Activated naive CD4-positive, alpha-beta T cell treated with anti-CD3 and anti-CD28 coated beads, Interleukin-2, amount 50 U/mL, for 24 hours (primary cell): ENCODE data around the gene AKR1C8.
"Not testable (repeated sequence)": the region's sequence is repeated elsewhere in the genome, so short reads cannot be mapped to it uniquely, and the experiment has no call there.

Source experiments
- H3K27ac Mint-ChIP-seq: one replicate; pipeline ENCODE4 v1.8.0; 2021; ENCODE audit warnings: mild to moderate bottlenecking, mixed read lengths
- H3K27me3 Mint-ChIP-seq: one replicate; pipeline ENCODE4 v1.8.0; 2021; ENCODE audit warnings: mixed read lengths
- H3K36me3 Mint-ChIP-seq: one replicate; pipeline ENCODE4 v1.8.0; 2021; ENCODE audit warnings: mixed read lengths
- H3K4me1 Mint-ChIP-seq: one replicate; pipeline ENCODE4 v1.8.0; 2021; ENCODE audit warnings: mixed read lengths
- H3K4me3 Mint-ChIP-seq: one replicate; pipeline ENCODE4 v1.8.0; 2021; ENCODE audit warnings: mild to moderate bottlenecking, mixed read lengths
- H3K9me3 Mint-ChIP-seq: one replicate; pipeline ENCODE4 v1.8.0; 2021; ENCODE audit warnings: mixed read lengths

Gene AKR1C8

DNA sequence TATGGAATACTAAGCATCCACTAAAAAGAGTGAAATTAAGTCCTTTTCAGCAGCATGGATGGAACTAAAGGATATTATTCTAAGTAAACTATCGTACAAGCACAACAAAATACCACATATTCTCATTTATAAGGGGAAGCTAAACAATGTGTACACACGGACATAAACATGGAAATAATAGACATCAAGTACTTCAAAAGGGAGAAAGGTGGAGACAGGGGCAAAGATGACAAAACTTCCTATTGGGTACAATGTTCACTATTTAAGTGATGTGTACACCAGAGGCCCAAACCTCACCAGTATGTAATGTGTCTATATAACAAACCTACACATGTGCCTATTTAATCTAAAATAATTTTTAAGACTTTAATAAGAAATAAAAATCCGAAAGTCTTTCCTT lies 9.5 kb upstream of the AKR1C8 start:
- H3K9me3 Mint-ChIP-seq, result no peaks in the 10 kb centered on the region
- H3K4me1 Mint-ChIP-seq, result no peaks in the 10 kb centered on the region
- peaks cover 2% of the 10 kb centered on the region for H3K27me3 Mint-ChIP-seq
- no peak overlapping the region for H3K27ac Mint-ChIP-seq
- no peak overlapping the region for H3K4me3 Mint-ChIP-seq
- H3K36me3 Mint-ChIP-seq, result no peaks in the 10 kb centered on the region

DNA sequence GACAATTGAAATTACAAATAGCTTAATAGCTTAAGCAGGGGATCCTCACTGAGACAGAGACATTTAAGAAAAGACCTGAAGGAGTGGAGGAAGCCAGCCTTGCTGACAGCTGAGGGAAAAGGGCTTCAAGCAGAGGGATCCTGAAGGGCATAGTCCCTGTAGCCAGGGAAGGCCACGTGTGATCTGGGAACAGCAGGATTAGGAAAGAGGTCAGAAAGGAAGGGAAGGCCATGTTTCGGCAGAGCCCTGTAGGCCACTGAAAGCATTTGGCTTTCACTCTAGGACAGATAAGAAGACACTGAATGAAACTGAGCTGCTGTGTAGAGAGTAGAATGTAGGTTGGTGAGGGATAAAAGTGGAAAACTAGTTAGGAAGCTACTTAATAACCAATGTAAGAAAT lies 3.4 kb upstream of the AKR1C8 start:
- H3K27ac Mint-ChIP-seq, result no peak overlapping the region
- H3K36me3 Mint-ChIP-seq, result peaks cover under 1% of the 10 kb centered on the region
- no peaks in the 10 kb centered on the region for H3K4me1 Mint-ChIP-seq
- H3K27me3 Mint-ChIP-seq, result peaks cover 8% of the 10 kb centered on the region
- no peaks in the 10 kb centered on the region for H3K9me3 Mint-ChIP-seq
- H3K4me3 Mint-ChIP-seq, result no peak overlapping the region

DNA sequence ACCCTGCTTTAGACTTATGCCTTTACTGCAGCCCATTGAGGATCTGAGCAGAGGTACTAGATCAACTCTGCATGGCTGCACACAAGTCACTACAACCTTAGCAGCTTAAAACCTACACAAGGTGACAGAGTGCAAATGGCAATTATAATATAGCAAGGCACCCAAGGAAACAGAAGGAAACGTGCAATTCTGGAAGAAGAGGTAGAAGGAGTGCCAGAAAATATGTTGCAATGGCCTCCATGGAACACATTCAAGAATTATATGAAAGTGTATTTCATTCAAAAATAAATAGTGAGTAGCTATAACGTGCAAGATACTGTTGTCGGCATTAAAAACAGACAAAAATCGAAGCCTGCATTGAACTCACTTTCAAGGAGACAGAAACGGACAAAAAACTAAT lies 2.9 kb upstream of the AKR1C8 start:
- Mint-ChIP-seq H3K36me3 (peaks cover 2% of the 10 kb centered on the region), H3K27ac (no peak overlapping the region), H3K4me3 (no peak overlapping the region), H3K9me3 (no peaks in the 10 kb centered on the region), H3K4me1 (no peaks in the 10 kb centered on the region), H3K27me3 (peaks cover 8% of the 10 kb centered on the region)

DNA sequence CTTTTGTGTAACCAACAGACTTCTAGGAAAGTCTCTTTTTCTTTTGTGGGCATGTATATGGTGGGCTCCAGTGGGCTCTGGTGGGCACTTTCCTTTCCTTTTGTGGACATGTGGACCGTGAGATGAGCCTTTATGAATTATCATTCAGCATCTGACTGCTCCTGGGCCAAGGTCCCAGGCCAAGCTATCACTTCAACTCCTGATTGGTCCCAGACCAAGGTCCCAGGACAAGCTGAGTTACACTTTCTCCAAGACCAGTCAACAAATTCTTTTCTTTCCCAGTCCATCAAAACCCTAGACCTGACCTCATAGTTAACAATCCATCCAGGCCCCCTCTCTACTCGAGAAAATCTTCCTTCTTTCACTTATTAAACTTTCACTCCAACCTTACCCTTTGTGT lies 1.0 kb downstream of the AKR1C8 start:
- no peak overlapping the region for H3K27ac Mint-ChIP-seq

DNA sequence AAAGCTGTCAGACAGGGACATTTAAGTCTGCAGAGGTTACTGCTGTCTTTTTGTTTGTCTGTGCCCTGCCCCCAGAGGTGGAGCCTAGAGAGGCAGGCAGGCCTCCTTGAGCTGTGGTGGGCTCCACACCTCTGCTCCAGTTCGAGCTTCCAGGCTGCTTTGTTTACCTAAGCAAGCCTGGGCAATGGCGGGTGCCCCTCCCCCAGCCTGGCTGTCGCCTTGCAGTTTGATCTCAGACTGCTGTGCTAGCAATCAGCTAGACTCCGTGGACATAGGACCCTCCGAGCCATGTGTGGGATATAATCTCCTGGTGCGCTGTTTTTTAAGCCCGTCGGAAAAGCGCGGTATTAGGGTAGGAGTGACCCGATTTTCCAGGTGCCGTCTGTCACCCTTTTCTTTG lies 4.4 kb downstream of the AKR1C8 start:
- not testable (repeated sequence) for H3K27me3 Mint-ChIP-seq, H3K9me3 Mint-ChIP-seq, H3K27ac Mint-ChIP-seq, H3K36me3 Mint-ChIP-seq, H3K4me1 Mint-ChIP-seq, H3K4me3 Mint-ChIP-seq

More for the DNA sequence above, 1.0 kb downstream of the AKR1C8 start:
- Mint-ChIP-seq H3K4me1 (no peaks in the 10 kb centered on the region), H3K27me3 (peaks cover 7% of the 10 kb centered on the region), H3K9me3 (peaks cover 5% of the 10 kb centered on the region), H3K4me3 (no peak overlapping the region), H3K36me3 (peaks cover 2% of the 10 kb centered on the region)

DNA sequence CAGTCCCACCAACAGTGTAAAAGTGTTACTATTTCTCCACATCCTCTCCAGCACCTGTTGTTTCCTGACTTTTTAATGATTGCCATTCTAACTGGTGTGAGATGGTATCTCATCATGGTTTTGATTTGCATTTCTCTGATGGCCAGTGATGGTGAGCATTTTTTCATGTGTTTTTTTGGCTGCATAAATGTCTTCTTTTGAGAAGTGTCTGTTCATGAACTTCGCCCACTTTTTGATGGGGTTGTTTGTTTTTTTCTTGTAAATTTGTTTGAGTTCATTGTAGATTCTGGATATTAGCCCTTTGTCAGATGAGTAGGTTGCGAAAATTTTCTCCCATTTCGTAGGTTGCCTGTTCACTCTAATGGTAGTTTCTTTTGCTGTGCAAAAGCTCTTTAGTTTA lies 9.4 kb downstream of the AKR1C8 start:
- H3K9me3 Mint-ChIP-seq, H3K27ac Mint-ChIP-seq, H3K4me1 Mint-ChIP-seq, H3K27me3 Mint-ChIP-seq, H3K36me3 Mint-ChIP-seq, H3K4me3 Mint-ChIP-seq: not testable (repeated sequence)

DNA sequence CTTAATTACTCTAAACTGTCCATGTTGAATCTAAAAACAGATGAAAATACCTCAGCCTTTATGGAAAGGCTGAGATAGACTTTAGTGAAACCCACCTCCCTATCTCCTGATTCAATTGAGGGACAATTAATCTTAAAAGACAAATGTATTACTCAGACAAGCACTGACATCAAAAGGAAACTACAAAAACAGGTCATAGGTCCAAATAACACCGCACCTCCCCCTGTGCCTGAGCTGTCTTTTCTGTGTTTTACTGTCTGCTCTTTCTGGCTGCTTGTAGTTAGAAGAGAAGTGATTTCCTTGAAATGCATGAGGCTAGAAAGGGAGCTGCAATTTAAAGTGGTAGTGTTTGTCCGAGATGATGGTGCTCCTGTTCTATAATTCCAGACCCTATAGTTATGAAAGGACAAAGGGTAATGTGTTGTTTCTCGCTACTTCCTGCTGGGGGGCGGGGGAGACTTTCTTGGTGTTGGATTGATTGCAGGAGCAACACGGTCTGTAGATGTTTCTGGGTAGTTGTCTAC lies 16.0 kb downstream of the AKR1C8 start:
- Mint-ChIP-seq H3K9me3 (peaks cover 13% of the 10 kb centered on the region), H3K27ac (no peak overlapping the region), H3K4me3 (no peak overlapping the region), H3K27me3 (peaks cover 4% of the 10 kb centered on the region), H3K4me1 (no peaks in the 10 kb centered on the region), H3K36me3 (peaks cover 2% of the 10 kb centered on the region)

DNA sequence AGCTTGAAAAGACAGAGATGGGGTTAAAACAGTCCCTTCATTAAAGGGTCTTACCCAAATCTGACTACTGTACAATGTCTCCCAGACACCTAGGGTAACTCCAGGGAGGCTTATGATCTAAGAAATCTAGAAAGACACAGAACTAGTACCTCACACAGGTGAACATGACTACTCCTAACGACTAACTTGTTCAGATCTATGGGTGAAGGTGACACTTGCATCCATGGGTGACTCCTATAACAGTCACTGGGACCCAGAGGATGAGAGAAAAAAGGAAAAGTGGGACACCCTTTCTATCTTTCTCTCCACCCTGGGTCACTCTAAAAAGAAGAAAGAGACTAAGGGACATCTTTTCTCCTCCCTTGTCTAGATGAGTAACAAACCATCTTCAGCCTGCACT lies 19.2 kb downstream of the AKR1C8 start:
- peaks cover 2% of the 10 kb centered on the region for H3K36me3 Mint-ChIP-seq
- no peak overlapping the region for H3K4me3 Mint-ChIP-seq
- H3K9me3 Mint-ChIP-seq, result peaks cover 27% of the 10 kb centered on the region
- H3K27ac Mint-ChIP-seq, result no peak overlapping the region
- peaks cover 6% of the 10 kb centered on the region for H3K27me3 Mint-ChIP-seq
- H3K4me1 Mint-ChIP-seq, result no peaks in the 10 kb centered on the region

DNA sequence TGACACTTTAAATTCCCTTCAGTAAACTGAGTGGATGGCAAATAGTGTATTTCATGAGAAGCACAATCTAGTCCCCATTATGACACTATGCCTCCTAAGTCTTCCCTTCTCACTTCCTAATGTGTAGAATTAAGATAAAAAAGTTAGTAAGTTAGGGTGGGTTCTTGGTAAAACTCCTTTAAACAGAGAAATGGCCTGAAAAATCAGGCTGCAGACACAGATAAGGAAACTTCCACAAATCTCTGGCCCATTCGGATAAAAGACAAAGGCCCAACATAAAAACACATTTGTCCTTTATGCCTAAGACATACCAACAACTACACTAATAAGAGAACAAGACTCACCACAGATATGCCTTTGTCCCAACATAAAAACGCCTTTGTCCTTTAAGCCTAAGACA lies 21.5 kb downstream of the AKR1C8 start:
- Mint-ChIP-seq H3K4me3 (no peak overlapping the region), H3K36me3 (peaks cover 2% of the 10 kb centered on the region), H3K9me3 (peaks cover 22% of the 10 kb centered on the region), H3K27ac (no peak overlapping the region), H3K4me1 (no peaks in the 10 kb centered on the region), H3K27me3 (peaks cover 9% of the 10 kb centered on the region)

DNA sequence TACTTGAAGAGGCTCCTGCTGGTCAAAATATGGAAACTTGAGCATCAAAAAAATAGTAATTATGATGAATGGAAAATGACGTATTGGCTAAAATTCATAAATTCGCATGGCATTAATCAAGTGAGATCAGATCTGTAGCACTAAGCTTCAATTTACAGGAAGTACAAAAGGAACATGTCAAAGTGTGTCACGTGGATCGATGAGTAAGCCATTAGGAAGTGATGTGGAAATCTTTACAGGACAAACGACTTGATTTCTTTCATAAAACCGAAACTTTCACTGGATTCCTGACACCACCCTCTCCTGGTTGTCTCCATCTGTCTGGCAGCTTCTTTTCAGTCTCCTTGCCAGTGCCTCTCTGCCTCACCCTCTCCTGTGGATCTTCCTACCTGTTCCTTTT lies 25.8 kb downstream of the AKR1C8 start:
- no peak overlapping the region for H3K27ac Mint-ChIP-seq
- H3K4me1 Mint-ChIP-seq, result no peaks in the 10 kb centered on the region
- no peaks in the 10 kb centered on the region for H3K36me3 Mint-ChIP-seq
- no peak overlapping the region for H3K4me3 Mint-ChIP-seq
- peaks cover 19% of the 10 kb centered on the region for H3K9me3 Mint-ChIP-seq
- peaks cover 5% of the 10 kb centered on the region for H3K27me3 Mint-ChIP-seq

DNA sequence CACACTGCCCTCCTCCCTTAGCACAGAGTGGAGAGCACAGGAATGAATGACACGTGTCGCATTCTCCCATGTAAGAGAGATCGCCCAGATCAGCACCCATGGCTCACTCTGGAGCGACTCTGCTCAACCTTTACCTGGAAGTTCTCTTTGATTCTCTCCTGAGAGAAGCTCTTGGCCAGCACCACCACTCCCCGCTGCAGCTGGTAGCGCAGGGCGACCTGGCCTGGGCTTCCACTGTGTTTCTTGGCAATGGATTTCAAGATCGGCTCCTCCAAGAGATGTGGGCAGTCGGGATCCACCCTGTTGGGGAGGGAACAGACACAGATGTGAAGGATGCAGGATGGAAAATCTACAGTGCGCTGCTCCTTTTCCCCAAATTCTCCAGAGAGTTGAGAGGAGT lies 27.4 kb downstream of the AKR1C8 start:
- no peak overlapping the region for H3K27ac Mint-ChIP-seq
- no peak overlapping the region for H3K4me3 Mint-ChIP-seq
- no peaks in the 10 kb centered on the region for H3K36me3 Mint-ChIP-seq
- H3K4me1 Mint-ChIP-seq, result no peaks in the 10 kb centered on the region
- H3K9me3 Mint-ChIP-seq, result peaks cover 5% of the 10 kb centered on the region
- peaks cover 5% of the 10 kb centered on the region for H3K27me3 Mint-ChIP-seq

DNA sequence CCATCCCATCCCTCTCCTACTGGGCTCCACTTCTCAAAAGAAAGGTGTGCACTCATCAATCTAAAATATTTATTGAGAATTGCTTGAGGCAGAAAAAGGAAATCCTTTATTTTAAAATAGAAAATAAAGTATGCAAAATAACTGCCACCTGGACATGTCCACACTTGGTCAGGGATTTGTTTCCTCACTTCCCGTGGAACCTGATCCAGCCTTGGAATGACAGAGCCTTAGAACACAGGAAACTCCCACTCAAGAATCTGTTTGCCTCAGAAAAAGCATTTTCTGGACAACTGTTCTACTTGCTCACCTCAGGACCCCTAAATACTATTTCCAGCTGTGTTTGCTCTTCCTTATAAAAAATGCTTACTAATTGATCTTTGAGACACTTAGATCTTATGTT lies 29.0 kb downstream of the AKR1C8 start:
- H3K36me3 Mint-ChIP-seq, result no peaks in the 10 kb centered on the region

DNA sequence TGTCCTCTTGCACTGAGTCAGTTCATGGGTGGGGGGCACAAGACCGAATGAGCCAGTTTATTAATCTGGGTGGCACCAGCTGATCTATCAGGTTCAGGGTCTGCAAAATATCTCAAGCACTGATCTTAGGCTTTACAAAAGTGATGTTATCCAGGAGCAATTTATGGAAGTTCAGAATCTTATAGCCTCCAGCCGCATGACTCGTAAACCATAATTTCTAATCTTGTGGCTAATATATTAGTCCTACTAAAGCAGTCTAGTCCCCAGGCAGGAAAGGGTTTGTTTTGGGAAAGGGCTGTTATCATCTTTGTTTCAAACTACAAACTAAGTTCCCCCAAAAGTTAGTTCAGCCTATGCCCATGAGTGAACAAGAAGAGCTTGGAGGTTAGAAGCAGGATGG lies 33.9 kb downstream of the AKR1C8 start:
- Mint-ChIP-seq H3K36me3 (no peaks in the 10 kb centered on the region), H3K4me1 (no peaks in the 10 kb centered on the region), H3K27ac (no peak overlapping the region), H3K4me3 (no peak overlapping the region), H3K9me3 (peaks cover 5% of the 10 kb centered on the region), H3K27me3 (peaks cover 2% of the 10 kb centered on the region)

More for the DNA sequence above, 29.0 kb downstream of the AKR1C8 start:
- Mint-ChIP-seq H3K4me1 (no peaks in the 10 kb centered on the region), H3K4me3 (no peak overlapping the region), H3K27me3 (peaks cover 4% of the 10 kb centered on the region), H3K27ac (no peak overlapping the region), H3K9me3 (peaks cover 5% of the 10 kb centered on the region)

DNA sequence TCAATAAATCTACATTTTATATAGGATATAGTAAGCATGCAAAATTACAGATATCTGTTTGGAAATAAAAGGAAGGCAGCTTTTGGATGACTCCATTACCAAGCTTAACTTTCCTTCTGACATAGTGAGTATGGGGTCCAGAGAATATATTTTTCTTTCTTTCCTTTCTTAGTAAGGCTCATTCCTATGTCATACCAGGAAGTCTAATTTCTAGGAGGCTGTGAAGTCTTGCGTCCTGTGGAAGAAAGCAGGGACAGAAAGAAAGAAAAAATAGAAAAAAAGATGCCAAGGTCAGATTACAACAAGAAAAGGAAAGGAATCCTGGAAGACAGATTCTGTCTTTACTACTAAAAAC lies 36.3 kb downstream of the AKR1C8 start:
- no peak overlapping the region for H3K27ac Mint-ChIP-seq
- H3K9me3 Mint-ChIP-seq, result peaks cover 5% of the 10 kb centered on the region
- no peak overlapping the region for H3K4me3 Mint-ChIP-seq
- H3K36me3 Mint-ChIP-seq, result no peaks in the 10 kb centered on the region
- no peaks in the 10 kb centered on the region for H3K4me1 Mint-ChIP-seq
- H3K27me3 Mint-ChIP-seq, result peaks cover 2% of the 10 kb centered on the region

DNA sequence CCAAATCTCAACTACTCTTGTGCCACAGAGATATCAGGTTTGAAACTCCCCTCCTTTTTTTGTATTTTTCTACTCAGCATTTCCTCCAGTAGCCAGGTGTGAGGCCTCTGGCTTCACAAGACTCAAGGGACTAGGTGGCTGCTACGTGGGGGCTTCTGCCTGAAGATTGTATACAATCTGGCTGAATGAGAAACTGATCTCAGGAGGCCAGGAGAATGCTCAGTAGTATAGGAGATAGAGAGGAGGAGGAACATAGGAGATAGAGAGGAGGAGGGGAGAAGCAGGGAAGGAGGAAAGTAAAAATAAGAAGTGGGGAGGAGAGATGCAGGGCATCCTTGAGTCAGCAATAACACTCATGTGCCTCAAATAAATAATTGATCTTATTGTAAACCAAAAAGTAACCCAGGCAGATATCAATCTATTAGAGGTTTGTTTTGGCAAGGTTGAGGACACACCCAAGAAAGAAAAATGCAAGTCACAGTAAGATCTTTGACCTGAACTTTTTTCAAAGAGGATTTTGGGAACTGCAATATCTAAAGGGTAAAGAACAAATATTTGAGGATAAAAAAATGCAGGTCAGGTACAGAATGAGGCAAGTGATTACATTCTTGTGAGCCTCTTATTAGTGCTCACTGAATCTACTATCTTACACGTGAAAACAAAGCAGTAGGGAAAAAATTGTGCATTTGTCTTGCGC lies 36.8 kb downstream of the AKR1C8 start:
- H3K27ac Mint-ChIP-seq, result no peak overlapping the region
- H3K27me3 Mint-ChIP-seq, result peaks cover 2% of the 10 kb centered on the region
- H3K9me3 Mint-ChIP-seq, result peaks cover 5% of the 10 kb centered on the region
- H3K36me3 Mint-ChIP-seq, result no peaks in the 10 kb centered on the region
- H3K4me3 Mint-ChIP-seq, result no peak overlapping the region
- no peaks in the 10 kb centered on the region for H3K4me1 Mint-ChIP-seq

DNA sequence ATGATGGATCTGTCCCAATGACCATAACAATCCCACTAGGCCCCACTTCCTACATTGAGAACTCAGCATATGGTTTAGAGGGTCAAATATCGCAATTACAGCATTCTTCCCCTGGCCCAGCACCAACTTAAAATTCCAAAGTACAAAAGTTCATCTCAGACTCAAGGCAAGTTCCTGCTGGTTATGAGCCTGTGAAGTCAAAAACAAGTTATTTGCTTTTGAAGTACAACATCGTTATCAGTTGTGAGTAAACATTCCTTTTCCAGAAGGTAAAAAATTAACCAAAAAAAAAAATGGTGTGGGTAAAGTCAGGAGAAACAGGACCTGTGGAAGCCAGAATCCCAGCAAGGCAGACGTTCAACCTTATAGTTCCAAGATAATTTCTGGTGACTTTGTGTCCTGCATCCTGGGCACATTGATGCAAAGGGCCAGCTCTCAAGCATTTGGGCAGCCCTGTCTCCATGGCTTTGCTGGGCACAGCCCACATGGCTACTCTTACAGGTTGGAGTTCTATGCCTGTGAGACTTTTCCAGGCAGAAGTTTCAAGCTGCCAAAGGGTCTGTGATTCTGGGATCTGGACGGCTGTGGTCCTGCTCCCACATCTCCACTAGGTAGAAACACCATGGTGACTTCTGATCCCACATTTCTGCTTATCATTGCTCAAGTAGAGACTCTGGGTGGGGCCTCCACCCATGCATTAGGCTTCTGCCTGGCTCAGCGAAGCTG lies 37.5 kb downstream of the AKR1C8 start:
- Mint-ChIP-seq H3K27ac (no peak overlapping the region), H3K27me3 (peaks cover 2% of the 10 kb centered on the region), H3K4me1 (no peaks in the 10 kb centered on the region), H3K9me3 (peaks cover 6% of the 10 kb centered on the region), H3K4me3 (no peak overlapping the region), H3K36me3 (no peaks in the 10 kb centered on the region)

DNA sequence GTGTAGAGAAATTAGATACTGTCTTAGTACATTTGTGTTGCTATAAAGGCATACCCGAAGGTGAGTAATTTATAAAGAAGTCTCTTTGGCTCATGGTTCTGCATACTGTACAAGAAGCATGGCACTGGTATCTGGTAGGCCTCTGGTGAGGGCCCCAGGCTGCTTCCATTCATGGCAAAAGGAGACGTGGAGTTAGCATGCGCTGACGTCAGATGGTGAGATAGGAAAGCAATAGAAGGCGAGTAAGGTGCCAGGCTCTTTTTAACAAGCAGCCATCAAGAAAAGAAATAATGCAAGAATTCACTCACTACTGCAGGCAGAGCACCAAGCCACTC lies 38.1 kb downstream of the AKR1C8 start:
- peaks cover 10% of the 10 kb centered on the region for H3K9me3 Mint-ChIP-seq
- no peaks in the 10 kb centered on the region for H3K36me3 Mint-ChIP-seq
- no peak overlapping the region for H3K4me3 Mint-ChIP-seq
- no peaks in the 10 kb centered on the region for H3K4me1 Mint-ChIP-seq
- peaks cover 2% of the 10 kb centered on the region for H3K27me3 Mint-ChIP-seq
- no peak overlapping the region for H3K27ac Mint-ChIP-seq
